CD14-positive monocyte (primary cell): ENCODE data around the gene CACNA1C. TPM values are rescaled to one million over a fixed set of nuclear protein-coding genes. Genes with fewer than 3 reads are reported as not detected.

Experiments used
- DNase-seq, 3 donors: peaks; one replicate each; pipeline ENCODE4 v3.0.0-alpha.2; 2011 to 2022
- H2AFZ ChIP-seq: 2 replicates; pipeline ENCODE4 v1.6.0; 2012; ENCODE audit warnings: mild to moderate bottlenecking, low read depth, low read length, inconsistent platforms; ENCODE audit not compliant: insufficient read depth, poor library complexity, severe bottlenecking
- H3K27ac ChIP-seq, 2 donors: 1 replicate in 1 of 2; 2 replicates in 1 of 2; pipeline ENCODE4 v1.5.1; 2012 to 2013; ENCODE audit warnings: low read length in 2 of 2, control low read depth in 1 of 2, inconsistent platforms in 1 of 2, low read depth in 1 of 2, mild to moderate bottlenecking in 1 of 2
- H3K27me3 ChIP-seq, 2 donors: one replicate each; pipeline versions ENCODE4 v1.6.0 to v1.6.1; 2011 to 2013; ENCODE audit warnings: low read length in 2 of 2; ENCODE audit not compliant: control insufficient read depth in 2 of 2, insufficient read depth in 2 of 2
- H3K36me3 ChIP-seq, 2 donors: replicated peaks in 1 of 2; 1 replicate in 1 of 2; 2 replicates in 1 of 2; pipeline versions ENCODE4 v1.5.1 to v1.6.1; 2012 to 2013; ENCODE audit warnings: low read length in 2 of 2, control low read depth in 1 of 2, inconsistent platforms in 1 of 2, mild to moderate bottlenecking in 1 of 2; ENCODE audit not compliant: insufficient read depth in 2 of 2, control insufficient read depth in 1 of 2
- H3K4me1 ChIP-seq, 2 donors: 1 replicate in 1 of 2; 2 replicates in 1 of 2; pipeline versions ENCODE4 v1.5.1 to v1.6.1; 2012 to 2013; ENCODE audit warnings: low read length in 2 of 2, control low read depth in 1 of 2, inconsistent platforms in 1 of 2, mild to moderate bottlenecking in 1 of 2, moderate library complexity in 1 of 2; ENCODE audit not compliant: insufficient read depth in 2 of 2, control insufficient read depth in 1 of 2
- H3K4me2 ChIP-seq: replicated peaks from 2 replicates; pipeline ENCODE3; 2012; ENCODE audit warnings: low read length, moderate library complexity, mild to moderate bottlenecking; ENCODE audit not compliant: poor library complexity, severe bottlenecking; ENCODE audit errors: extremely low read depth
- H3K4me3 ChIP-seq, 3 experiments: fragments of 200-600 bp in 1 of 3; sonication (generic) in 1 of 3; replicated peaks in 1 of 3; 1 replicate in 2 of 3; 2 replicates in 1 of 3; pipeline ENCODE4 v1.5.1; 2011 to 2013; ENCODE audit warnings: low read length in 3 of 3, mild to moderate bottlenecking in 3 of 3, control low read depth in 2 of 3, low read depth in 2 of 3, inconsistent platforms in 1 of 3, moderate library complexity in 1 of 3
- H3K79me2 ChIP-seq: 2 replicates; pipeline ENCODE4 v1.6.0; 2012; ENCODE audit warnings: mild to moderate bottlenecking, control low read depth, inconsistent platforms, low read length, moderate library complexity; ENCODE audit not compliant: insufficient read depth
- H3K9ac ChIP-seq: 2 replicates; pipeline ENCODE4 v1.6.0; 2017; ENCODE audit warnings: low read length, mild to moderate bottlenecking; ENCODE audit not compliant: insufficient read depth, poor library complexity, severe bottlenecking
- H3K9me3 ChIP-seq, 2 donors: replicated peaks in 1 of 2; 1 replicate in 1 of 2; 2 replicates in 1 of 2; pipeline versions ENCODE4 v1.5.1 to v1.6.1; 2012 to 2013; ENCODE audit warnings: low read length in 2 of 2, control low read depth in 1 of 2; ENCODE audit not compliant: control insufficient read depth in 1 of 2, insufficient read depth in 1 of 2
- H4K20me1 ChIP-seq: 2 replicates; pipeline ENCODE4 v1.6.0; 2012; ENCODE audit warnings: mild to moderate bottlenecking, low read length, control low read depth, moderate library complexity; ENCODE audit not compliant: insufficient read depth
- H3K27ac Mint-ChIP-seq, 7 donors: one replicate each; pipeline ENCODE4 v1.8.0; 2020; ENCODE audit warnings: mild to moderate bottlenecking in 7 of 7, mixed read lengths in 7 of 7, moderate library complexity in 6 of 7, inconsistent platforms in 2 of 7
- H3K27me3 Mint-ChIP-seq, 3 donors: one replicate each; pipeline ENCODE4 v1.8.0; 2021 to 2022; ENCODE audit warnings: low read depth in 3 of 3, mild to moderate bottlenecking in 3 of 3, mixed read lengths in 3 of 3, moderate library complexity in 3 of 3, inconsistent platforms in 1 of 3
- H3K36me3 Mint-ChIP-seq, 2 donors: one replicate each; pipeline ENCODE4 v1.8.0; 2020; ENCODE audit warnings: mixed read lengths in 2 of 2, inconsistent platforms in 1 of 2, mild to moderate bottlenecking in 1 of 2
- H3K4me1 Mint-ChIP-seq: one replicate; pipeline ENCODE4 v1.8.0; 2020; ENCODE audit warnings: mild to moderate bottlenecking, mixed read lengths
- H3K4me3 Mint-ChIP-seq, 2 donors: one replicate each; pipeline ENCODE4 v1.8.0; 2020; ENCODE audit warnings: mild to moderate bottlenecking in 2 of 2, mixed read lengths in 2 of 2, moderate library complexity in 1 of 2
- H3K9me3 Mint-ChIP-seq, 7 donors: one replicate each; pipeline ENCODE4 v1.8.0; 2020 to 2022; ENCODE audit warnings: mixed read lengths in 7 of 7, mild to moderate bottlenecking in 6 of 7, moderate library complexity in 6 of 7, inconsistent platforms in 2 of 7
- CTCF ChIP-seq: fragments of 200-600 bp; IDR thresholded peaks from one replicate; pipeline ENCODE4 v1.8.0; 2022; ENCODE audit warnings: antibody characterized with exemption, mild to moderate bottlenecking
- WGBS: methylation state at CpG from one replicate; pipeline ENCODE4 v1.1.5; 2013; ENCODE audit warnings: missing lambda C conversion rate; ENCODE audit not compliant: insufficient coverage; 5-methylcytosine and 5-hydroxymethylcytosine counted together
- intact Hi-C, 2 donors: fragments of 100-400 bp; cut with micrococcal nuclease; formaldehyde crosslinking; loops; one replicate each; pipeline versions ENCODE4 v1.15.0 to v1.15.1; 2023
- polyA plus RNA-seq, 3 donors: library from polyadenylated mRNA; depleted of rRNA in 1 of 3; unstranded in 2 of 3; stranded (reverse) in 1 of 3; fragments of 300-500 nt in 2 of 3; fragments of >200 nt in 1 of 3; fragmentation: Illumina TruSeq in 2 of 3; gene quantifications; 1 replicate in 2 of 3; 2 replicates in 1 of 3; pipeline ENCODE4 v1.2.3, GENCODE V29; 2012 to 2021

Gene CACNA1C
- polyA plus RNA-seq, 3 donors, result not detected

GRCh38 chr12:2256453-2256852 is 203.7 kb downstream of the CACNA1C start:
- no peaks in the 10 kb centered on the region for H3K36me3 Mint-ChIP-seq
- H3K9ac ChIP-seq, result no peak overlapping the region
- no peak overlapping the region for H3K4me3 ChIP-seq
- no peaks in the 10 kb centered on the region for H3K36me3 ChIP-seq
- TF ChIP-seq CTCF, result no peak
- H2AFZ ChIP-seq, result no peak overlapping the region
- H3K9me3 Mint-ChIP-seq, result peaks cover 2 to 12% (median 4%) of the 10 kb centered on the region in 7 donors
- H3K27me3 ChIP-seq, result no peaks in the 10 kb centered on the region
- no peaks in the 10 kb centered on the region for H4K20me1 ChIP-seq
- H3K9me3 ChIP-seq, result peaks cover 4 to 5% of the 10 kb centered on the region in 2 donors
- H3K27me3 Mint-ChIP-seq, result peaks cover 0 to 3% (median 1%) of the 10 kb centered on the region in 3 donors
- no peak overlapping the region for H3K27ac ChIP-seq
- H3K4me1 ChIP-seq, result peaks cover 31 to 32% of the 10 kb centered on the region in 2 donors
- H3K79me2 ChIP-seq, result no peaks in the 10 kb centered on the region
- whole genome bisulfite sequencing, result 62% methylated on average over 3 of the region's 6 CpGs
- no peak overlapping the region for H3K27ac Mint-ChIP-seq
- DNase-seq, result no peak
- H3K4me1 Mint-ChIP-seq, result peaks cover 34% of the 10 kb centered on the region
- H3K4me3 Mint-ChIP-seq, result no peak overlapping the region
- no peak overlapping the region for H3K4me2 ChIP-seq
- intact Hi-C loops, result no loop called here

GRCh38 chr12:2256915-2257314 is 204.1 kb downstream of the CACNA1C start:
- Histone ChIP-seq H3K4me3 (no peak overlapping the region), H3K36me3 (no peaks in the 10 kb centered on the region), H3K27ac (no peak overlapping the region), H3K27me3 (no peaks in the 10 kb centered on the region), H3K9ac (no peak overlapping the region), H3K9me3 (peaks cover 4 to 5% of the 10 kb centered on the region in 2 donors), H3K4me2 (no peak overlapping the region), H4K20me1 (no peaks in the 10 kb centered on the region), H3K4me1 (peaks cover 31 to 32% of the 10 kb centered on the region in 2 donors), H2AFZ (no peak overlapping the region), H3K79me2 (no peaks in the 10 kb centered on the region)
- no peak overlapping the region for H3K27ac Mint-ChIP-seq
- H3K4me3 Mint-ChIP-seq, result no peak overlapping the region
- TF ChIP-seq CTCF, result no peak
- WGBS, result 94% methylated on average over 6 of the region's 7 CpGs
- intact Hi-C loops, result no loop called here
- H3K4me1 Mint-ChIP-seq, result peaks cover 34% of the 10 kb centered on the region
- no peaks in the 10 kb centered on the region for H3K36me3 Mint-ChIP-seq
- peaks cover 0 to 3% (median 1%) of the 10 kb centered on the region in 3 donors for H3K27me3 Mint-ChIP-seq
- peaks cover 2 to 12% (median 4%) of the 10 kb centered on the region in 7 donors for H3K9me3 Mint-ChIP-seq
- DNase-seq, result no peak
